ENCODE results near the gene FANCC.

The FANCC gene

DNA sequence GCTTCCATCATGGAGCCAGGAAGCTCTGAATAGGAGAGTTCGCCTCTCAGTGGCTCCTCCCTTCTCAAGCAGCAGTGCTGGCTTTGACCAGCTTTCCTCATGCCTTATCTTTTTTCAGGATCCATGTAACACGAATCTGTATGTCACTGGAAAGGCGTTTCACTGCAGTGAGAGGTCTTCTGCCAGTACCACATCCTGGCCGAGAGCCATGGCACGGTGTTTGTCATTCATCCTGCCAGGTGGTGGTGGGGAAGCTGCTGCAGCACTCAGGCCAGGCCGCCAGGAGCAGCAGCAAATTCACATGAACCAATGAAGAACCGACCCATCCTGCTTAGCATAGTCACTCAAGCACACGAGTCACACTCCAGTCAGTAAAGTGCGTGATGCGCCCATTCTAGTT, 179.0 kb downstream of the FANCC start:
- no peak for FAIRE-seq

DNA sequence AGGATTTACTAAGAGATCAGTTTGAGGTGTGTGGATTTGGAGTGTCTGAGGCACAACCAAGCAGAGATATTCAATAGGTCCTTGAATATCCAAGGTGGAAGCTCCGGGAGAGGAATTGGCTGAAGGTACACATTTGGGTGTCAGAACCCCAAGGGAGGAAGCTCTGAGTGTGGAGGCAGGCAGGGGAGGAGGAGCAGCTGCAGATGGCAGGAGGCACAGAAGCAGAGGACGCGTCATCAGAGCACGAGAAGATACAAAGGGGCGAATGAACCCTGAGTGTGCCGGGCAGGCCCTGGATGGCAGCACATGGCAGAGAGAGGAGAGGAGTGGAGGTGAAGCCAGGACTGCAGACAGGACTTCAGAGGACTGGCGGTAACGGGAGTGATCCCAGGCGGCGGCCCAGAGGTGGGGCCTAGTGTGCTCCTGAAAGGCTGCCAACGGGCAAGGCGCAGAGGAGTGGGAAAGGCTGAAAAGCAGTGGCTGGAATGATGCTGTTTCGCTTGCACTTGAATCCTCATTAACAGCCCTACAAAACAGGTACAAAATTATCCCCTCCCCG, 179.8 kb downstream of the FANCC start:
- no peak for FAIRE-seq

DNA sequence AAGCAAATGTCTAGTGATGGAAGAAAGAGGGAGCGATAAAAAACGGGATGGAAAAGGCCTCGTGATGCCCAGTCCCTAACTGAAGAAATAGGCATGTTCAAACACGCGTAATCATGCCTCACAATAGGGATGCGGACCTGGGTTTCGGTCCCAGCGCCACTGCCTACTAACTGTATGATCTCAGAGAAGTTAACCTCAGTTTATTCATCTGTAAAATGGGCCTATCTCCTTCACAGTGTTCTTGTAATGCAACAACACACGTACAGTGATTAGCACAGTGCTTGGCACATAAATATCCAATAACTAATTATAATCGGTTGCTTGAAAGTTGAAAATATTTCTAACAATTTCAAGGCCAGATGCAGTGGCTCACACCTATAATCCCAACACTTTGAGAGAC, 181.8 kb downstream of the FANCC start:
- no peak for FAIRE-seq

DNA sequence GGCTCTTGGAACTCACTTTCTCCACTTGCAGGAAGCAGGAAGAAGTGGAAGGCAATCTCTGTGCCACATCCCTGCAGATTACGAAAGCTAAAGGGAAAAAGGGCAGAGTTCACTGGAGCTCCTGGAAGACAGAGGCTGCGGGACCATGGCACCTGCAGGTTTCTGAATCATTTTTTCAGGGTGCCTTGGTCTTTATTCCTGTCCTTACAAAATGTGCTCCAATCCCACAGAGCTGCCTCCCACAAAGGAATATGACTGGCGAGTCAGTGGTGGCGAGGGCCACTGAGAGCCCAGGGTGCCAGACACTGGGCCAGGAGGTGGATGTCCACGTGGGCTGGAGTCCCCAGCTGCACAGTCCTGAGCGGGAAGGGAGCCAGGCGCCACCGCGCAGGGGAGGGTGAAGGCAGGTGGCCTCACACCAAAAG, 183.0 kb downstream of the FANCC start:
- no peak for FAIRE-seq

DNA sequence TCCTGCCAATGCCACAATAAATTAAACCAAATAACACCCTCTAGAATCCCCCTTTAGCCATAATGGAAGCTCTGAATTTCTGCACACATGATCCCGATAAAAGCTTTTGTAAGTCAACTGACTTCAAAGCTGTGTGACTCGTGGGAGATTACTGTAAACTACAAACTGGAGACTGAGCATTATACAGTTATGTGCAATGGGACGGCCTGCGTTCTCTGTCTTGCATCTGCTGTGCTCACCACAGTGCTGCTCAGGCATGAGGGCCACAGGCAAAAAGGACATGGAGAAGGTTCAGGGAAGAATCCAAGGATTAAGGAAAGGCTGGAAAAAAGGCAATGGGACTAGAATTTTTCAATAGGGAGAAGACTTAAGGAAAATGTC, 184.2 kb downstream of the FANCC start:
- no peak for FAIRE-seq

DNA sequence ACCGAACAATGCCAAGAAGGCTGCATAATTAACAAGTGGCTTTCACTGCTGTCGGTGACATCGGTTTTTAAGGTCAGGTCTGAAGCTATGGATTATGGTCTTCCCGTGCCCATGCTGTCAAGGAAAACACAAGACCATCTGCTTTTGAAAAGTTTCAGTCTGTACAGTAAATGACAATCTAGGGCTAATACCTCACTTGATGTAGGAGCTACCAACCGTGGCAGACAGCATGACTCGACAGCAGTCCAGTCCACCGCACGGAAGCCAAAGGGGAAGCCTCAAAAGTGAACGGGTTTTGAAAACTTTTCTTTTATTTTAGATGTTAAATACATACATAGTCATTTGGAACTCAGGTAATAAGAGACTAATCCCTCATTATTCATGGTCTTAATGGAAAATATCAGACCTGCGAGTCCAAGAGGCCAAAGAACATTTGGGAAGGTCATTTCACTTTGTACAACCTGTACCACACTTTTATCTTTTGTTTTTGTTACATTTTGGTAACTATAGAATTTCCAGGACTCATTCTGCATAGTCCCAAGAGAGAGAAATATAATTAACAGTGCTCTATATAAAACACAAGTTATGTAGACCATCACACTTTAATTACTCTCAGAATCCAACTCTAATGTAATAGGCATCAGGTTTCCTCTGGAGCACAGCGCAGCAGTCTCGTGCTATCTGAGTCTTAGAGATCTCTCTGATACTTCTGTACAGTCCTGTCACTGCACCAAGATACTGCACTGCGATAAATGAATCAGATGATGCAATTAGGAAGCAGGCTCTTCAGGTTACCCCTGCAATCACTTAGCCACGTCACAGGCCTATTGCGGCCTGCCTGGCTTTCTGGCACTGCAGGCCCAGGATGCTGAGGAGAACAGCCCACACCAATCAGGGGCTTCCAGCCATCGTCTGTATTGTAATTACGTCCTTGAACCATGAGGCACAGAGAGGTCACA, 184.9 kb downstream of the FANCC start:
- FAIRE-seq, result no peak

DNA sequence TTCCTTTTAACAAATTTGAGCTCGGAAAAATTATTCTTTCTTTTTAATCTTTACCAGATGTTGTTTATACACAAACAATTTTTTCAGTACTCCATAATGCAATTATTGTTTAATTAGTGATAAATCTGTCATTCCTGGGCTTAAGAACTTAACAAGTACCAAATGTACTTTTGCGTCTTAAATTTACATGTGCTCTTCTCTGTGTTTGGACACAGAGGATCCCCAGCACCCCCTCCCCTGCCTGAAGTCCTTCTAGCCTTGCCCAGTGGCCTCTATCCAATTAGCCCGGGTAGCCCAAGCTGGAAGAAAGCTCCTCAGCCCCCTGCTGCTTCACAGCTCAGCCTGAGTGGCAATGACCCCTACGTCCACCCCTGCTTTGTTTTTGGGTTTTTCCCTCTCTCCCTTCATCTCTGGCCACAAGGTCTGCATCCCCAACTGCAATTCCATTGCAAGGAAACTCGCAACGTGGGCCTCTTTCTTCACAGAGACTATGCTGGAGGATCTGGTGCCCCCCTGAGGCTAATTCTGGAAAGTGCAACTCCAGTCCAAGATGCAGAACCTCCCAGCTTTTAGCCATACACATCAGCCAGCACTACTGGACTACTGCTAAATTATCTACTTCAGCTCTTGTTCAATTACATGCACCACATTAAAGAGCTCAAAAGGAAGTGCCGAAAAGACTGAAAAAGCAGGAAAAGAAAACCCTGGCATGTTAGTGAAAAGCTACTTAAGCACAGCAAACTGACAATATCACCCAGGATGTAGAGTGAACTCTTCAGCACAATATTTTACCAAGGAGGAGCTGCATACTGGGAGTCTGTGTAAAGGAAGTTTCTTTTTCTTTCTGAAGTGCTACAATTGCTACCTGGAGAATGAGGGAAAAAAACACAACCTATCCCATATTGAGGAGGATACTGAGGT, 186.2 kb downstream of the FANCC start:
- FAIRE-seq, result no peak

DNA sequence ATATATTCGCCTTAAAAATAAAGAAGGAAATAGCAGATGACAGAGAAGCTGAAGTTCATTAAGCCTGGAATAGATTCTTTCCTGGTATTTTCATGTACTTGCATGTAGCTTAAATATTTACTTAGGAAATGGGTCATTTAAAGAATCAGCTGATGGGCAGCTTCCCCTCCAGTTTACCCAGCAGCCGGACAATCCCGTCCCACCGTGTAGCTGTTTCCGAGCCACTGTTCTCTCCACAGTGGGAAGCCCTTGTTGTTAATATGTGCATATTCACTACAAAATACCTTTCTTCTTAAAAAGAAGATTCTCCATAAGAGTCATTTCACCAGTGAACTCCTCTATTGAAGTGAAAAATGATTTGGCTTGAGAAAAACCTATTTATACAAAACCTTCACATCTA, 187.0 kb downstream of the FANCC start:
- FAIRE-seq, result no peak

DNA sequence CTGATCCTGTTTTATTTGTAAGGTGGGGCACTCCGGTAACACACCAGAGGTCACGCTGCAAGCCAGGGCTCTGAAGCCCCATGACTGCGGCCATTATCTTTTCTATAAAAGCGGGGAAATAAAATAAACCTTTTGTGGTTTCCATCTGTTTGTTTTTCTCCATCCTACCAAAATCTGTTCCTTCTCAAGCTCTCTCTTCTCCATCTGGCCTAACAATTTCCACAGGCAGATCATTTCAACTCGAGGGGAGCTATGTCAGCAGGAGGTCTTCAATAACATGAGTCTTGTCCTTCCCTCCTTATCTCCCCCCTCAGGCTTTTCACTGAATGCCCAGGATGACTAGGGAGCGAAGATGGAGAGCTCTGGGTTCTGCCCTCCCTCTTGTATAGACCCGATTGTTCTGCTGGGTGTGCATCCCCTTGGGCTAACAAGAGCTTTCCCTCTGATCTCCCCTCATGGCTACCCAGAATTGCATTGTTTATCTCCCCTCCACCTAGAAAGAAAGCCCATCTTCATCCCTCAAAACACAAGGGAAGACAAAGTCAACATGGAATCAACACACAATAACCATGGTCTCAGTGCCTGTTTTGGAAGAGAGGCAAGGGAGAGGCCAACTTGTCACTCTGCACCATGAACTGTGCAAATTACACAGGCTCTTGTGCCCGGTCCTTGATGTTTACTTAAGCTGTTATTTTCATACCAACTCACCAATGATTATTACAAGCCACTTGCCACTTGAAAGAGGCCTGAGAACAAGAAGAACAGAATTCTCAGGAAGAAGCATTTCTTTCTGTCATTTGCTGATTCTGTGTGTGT, 187.8 kb downstream of the FANCC start:
- no peak for FAIRE-seq

DNA sequence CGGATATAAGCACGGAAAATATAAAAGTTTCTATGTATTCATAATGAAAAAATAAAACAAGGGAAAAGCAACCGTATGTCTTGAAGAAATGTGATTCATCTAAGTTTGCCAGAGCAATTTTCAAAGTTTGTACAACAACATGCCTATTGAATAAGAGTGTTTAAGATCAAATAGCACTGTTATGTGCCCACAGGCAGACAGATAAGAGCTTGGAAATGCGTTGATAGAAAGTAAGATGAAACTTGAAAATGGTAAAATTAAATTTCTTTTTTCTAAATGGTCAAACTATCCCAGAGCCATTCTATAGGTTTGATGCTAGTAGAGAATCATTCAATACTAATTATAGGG, 189.4 kb downstream of the FANCC start:
- FAIRE-seq, result no peak

DNA sequence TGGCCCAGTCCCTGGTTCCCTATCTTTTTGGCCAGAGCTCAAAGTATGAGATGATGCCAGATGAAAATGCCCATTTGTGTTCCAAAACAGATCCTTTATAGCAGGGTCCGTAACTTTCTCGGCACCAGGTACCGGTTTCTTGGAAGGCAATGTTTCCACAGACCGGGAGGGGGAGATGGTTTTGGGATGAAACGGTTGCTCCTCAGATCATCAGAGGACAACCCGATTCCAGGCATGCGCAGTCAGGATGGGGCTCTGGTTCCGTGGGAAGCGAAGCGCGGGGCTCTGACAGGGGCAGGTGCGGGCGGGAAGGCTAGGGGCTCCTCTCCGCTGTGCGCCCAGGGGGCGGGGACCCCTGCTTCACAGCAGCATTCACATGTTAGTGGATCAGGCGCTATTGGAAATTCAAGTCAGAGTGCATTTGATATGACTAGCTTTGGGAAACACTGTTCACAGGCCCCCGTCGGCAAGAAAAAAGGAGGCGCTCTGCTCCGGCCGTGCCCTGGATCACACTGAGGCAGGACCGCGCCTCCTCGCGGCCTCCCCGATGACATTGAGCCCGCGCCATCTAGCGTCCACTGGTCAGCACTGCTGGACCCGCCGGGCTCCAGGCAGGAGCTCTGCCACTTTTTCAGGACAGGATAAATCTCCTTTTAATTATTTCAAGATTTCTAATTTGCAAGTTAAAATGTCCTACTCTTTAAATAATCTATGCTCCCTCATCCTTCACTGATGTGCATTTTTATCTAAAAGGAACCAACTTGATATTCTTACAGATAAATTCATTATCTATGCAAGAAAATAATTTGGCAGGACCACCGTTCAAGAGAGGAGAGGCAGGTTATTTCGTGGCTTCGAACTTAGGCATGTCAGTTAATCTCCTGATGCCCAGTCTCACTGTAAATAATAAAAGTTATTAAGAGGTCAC, 190.0 kb downstream of the FANCC start:
- peak; percentile 73 for FAIRE-seq

DNA sequence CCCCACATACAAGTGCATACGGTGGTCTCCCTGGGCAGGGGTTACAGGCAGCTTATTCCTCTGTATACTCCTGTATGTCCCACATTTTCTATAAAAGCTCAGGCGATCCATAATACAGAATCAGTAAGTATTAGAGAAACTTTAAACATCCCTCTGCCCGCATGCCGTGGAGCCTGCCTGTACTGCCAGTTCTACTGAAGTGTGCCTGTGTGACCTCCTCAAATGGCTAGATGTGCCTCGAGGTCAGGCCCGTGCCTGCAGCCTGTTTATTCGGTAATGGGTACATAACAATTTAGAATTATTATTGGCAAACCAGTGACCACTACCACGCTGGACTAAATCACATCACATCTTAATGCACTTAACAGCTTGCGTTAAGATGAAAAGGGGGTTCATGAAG, 190.8 kb downstream of the FANCC start:
- no peak for FAIRE-seq

DNA sequence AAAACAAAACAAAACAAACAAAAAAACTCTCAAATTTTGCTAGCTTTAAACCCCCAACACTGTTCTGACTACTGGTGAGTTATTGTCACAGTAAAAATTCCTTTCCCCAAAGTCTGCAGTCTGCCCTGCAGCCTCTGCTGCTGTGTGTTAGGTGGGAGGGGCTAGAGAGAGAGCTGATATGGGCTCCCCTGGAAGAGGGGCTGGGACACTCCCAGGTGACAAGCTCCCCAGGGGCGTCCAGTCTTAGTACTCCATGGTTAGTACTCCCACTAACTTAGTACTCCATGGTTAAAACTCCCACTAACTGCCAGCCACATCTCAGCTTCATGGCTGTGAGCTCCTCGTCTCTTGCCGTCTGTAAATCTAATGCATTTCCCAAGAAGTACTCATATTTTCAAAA, 191.9 kb downstream of the FANCC start:
- FAIRE-seq, result no peak

DNA sequence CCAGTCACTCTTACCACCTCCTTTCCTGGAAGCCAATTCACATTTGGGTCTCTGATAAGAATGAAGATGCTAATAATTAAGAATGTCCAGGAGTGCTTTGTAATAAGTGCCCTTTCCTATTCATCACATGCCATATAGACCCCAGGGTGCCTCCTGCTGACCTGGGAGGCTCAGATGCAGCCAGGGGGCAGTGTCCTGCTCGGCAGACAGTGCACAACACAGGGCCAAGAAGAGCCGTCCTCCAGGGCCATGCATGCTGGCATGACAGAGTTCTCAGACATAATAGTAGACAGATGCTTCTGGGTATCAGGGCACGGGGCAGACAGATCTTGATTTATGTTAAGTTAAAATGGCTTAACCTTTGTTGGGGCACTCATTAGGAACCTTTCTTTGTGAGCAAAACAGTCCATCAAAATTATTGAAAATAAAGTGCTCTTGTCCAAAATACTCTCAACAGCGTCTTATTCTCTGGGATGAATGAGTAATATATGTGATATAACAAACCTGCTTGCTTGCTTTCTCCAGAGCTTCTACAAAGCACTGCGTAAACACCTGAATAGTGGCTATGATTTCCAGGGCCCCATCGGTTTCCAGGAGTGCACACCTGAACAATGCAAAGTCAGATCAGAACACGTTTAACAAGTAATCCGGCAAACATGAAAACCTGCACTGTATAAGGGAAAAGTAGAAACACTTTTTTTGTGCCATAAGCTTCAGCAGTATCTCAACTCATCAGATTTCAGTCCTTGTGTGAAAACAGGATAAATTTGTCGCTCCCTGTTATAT, 192.7 kb downstream of the FANCC start:
- no peak for FAIRE-seq

DNA sequence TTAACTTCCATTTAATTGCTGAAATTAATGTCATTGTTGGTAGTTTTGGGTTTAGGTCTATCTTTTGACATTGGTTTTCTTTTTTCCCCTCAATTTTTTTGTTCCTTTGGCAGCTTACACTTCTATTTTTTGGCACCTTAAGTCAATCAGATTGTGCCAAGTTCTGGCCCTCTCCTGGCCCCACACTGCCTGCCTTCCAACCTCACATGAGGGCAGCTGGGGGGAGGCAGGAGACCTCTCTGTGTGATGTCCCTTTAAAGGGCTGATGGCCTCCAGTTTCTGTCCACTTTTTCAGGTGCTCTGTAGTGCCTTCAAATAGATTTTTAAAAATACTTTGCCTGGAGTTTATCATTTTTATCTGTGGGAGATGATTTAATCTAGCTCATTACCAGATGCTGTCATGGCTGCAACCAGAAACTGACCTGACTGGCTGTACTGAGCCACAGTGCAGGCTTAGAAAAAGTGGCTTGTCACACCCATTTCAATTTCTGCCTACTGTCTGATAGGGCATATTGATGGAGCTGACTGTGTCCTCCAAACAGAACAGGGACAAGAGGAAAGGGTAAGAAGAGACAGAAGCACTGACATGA, 196.6 kb downstream of the FANCC start:
- FAIRE-seq, result no peak

DNA sequence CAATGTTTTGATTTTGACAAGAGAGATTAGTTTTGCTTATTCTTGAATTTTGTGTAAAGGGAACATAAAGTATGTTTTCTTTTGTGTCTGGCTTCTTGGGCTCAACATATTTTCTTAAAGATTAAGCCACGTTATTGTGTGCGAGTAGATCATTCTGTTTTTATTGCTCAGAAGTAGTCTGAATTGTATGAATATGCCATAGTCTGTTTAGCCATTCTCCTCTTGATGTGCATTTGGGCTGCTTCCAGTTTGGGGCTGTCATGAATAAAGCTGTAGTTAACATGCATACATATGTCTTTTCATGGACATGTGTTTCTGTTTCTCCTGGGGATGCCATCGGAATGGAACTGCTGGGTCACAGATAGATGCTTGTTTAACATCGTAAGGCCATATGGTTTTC, 198.9 kb downstream of the FANCC start:
- FAIRE-seq, result no peak

DNA sequence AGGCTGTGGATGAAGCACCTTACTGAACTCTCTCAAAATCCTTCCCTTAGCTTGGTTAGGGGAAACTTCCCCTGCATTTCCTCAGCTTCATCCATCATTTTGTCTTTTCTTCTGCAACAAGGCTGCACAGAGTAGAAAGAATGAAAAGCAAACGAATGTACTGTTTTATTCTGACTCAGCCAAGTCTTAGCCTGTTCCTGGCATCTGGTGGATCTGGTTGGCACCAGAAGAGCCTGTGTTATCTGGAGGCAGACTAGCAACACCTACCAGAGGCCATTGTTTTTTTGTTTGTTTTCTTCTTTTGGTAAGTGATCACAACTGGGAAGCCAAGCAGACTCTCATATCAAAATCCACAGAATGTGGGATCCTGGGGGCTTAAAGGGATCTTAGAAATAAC, 200.7 kb downstream of the FANCC start:
- FAIRE-seq, result no peak

DNA sequence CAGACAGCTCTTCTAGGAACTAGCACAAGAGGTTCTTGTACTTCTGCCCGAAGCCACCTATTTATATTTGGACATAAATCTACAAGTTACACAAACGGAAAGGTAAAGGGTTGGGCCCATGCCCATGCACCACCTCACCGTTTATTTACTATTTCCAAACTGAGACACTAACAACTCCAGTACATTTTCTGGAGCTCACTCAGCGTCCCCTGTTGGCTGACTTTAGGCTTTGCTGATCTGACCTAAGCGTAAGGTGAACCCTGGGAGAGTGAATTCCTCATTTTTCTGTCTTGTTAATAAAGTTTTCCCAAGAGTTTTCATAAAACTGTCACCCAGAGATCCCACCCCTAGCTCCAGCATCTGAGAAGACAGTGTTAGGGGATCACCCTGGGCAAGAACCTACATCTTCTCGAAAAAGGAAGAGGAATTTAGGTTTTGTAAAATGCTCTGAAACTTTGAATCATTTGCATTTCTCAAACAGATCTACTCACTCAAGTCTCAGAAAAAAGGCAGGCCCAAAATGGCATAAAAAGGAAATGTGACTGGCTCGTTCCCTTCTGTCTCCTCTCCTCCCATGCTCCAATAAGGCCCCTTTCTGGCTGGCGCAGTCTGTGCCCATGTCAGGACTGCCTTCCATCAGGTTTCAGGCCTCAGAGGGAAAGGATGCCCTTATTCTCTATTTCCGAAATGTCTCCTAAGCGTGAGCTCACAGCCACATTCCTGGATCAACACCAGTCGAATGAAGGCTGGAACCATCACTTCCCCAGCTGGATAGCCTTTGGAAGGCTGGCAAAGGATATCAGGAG, 201.3 kb downstream of the FANCC start:
- FAIRE-seq, result no peak

DNA sequence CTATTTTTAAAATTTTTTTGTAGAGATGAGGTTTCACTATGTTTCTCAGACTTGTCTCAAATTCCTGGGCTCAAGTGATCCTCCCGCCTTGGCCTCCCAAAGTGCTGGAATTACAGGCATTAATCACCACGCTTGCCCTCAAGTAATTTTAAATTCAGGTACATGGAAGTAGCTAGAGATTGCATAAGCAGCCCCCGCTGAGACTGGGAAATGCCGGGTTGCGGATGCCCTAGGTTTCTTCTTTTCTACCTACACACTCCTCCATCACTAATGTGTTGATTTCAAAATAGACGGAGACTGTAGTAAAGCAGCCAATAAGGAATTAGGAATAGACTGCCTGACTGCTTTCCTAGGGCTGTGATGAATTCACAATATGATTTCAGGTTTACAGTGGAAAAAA, 202.4 kb downstream of the FANCC start:
- FAIRE-seq, result no peak

All from G401.6 (cell line).